Right lung (tissue), 5 donors: Measurements from ENCODE around the gene CMTM4. TPM values are rescaled to one million over a fixed set of nuclear protein-coding genes. Genes with fewer than 3 reads are reported as not detected.
"Not testable (repeated sequence)": the region's sequence is repeated elsewhere in the genome, so short reads cannot be mapped to it uniquely, and the experiment has no call there.

Experiments used
- DNase-seq, 2 donors: peaks; one replicate each; pipeline ENCODE4 v3.0.0-alpha.2; 2013
- polyA plus RNA-seq, 5 donors: library from polyadenylated mRNA; unstranded; fragments of 120-200 nt; gene quantifications; one replicate each; pipeline versions ENCODE4 v1.2.1 to v1.2.3, GENCODE V29; 2013; ENCODE audit warnings: inconsistent platforms in 1 of 5, low replicate concordance in 1 of 5; ENCODE audit not compliant: insufficient read length in 5 of 5, insufficient read depth in 1 of 5

The CMTM4 gene
- polyA plus RNA-seq, 5 donors: 21.1 to 36.4 (median 27.7) TPM

GRCh38 chr16:66711581-66711980 is 15.0 kb upstream of the CMTM4 start:
- no peak for DNase-seq

GRCh38 chr16:66706506-66706880 is 9.9 kb upstream of the CMTM4 start:
- DNase-seq: no peak

DNA sequence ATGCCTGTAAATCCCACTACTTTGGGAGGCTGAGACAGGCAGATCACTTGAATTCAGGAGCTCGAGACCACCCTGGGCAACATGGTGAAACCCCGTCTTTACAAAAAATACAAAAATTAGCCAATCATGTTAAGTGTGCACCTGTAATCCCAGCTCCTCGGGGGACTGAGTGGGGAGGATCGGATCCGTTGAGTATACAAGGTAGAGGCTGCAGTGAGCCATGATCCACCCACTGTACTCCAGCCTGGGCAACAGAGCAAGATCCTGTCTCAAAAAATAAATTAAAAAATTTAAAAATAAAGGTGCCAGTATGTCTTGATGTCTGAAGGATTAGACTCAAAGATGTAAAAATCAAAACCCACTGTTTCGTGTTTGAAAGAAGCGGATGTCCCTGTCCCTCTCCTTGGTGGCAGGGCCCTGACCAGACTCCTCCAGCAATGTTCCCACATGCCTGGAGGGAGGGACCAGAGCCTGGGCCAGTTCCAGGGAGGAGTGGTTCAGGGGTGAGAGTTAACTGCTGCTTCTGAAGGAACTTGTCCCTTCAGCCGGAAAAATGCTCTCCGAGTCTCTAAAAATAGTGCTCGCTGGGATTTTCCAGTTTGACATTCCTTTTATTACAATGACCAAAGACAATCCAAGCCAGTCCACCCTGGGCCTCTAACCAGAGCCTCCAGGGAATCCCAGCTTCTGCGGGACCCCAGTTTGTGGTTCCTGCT is 9.4 kb upstream of the CMTM4 start:
- no peak for DNase-seq

DNA sequence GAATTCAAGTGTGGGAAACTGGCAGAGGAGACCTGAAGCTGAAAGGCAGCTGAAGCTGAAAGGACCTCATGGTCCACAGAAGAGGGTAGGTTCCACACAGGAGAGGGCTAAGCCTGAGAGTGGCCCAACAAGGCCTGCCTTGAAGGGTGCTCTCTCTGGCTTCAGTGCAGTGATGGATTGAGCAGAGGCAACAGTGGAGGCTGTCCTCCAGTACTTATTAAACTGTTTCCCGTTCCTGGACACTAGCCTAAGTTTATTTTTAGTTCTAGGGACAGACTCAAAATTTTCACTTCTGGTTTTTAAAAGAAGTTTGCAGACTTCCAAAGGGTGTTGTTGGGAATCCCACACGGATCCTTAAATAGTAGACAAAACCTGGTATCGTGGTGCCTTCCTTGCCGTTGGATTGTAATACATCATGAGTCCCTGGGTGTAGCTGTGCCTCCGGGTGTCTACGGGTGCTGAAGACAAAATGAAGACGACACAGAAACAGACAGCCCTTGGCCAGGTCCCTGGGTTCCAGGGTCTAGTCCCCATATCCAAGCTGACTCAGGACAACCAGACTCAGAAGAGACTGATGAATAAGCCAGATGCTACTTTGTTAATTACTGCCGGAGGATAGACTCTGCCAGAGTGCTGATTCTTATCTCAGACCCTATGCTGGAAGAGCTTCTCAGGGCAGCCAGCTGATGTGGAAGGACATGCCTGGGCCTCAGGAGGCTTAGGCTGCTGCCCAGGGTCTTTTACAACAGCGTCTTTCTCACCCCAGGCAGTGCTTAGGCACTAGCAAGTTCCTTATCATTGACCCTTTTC is 7.1 kb upstream of the CMTM4 start:
- DNase-seq: peak in 1 of 2 donors; percentile 23

- no peak for DNase-seq
Observed at GRCh38 chr16:66701516-66701915, 5.0 kb upstream of the CMTM4 start.

DNA sequence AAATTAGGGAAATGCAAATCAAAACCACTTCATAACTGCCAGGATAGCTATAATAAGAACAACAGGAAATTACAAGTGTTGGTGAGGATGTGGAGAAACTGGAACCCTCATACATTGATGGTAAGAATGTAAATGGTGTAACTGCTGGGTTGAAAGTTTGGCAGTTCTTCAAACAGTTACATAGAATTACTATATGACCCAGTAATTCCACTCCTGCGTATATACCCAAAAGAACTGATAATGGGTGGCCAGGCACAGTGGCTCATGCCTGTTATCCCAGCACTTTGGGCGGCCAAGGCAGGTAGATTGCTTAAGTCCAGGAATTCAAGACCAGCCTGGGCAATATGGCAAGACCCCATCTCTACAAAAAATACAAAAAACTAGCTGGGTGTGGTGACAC is 4.5 kb upstream of the CMTM4 start:
- DNase-seq: no peak

- DNase-seq: no peak
Observed at GRCh38 chr16:66699898-66700297, 3.4 kb upstream of the CMTM4 start.

GRCh38 chr16:66698046-66698445 is 1.5 kb upstream of the CMTM4 start:
- DNase-seq: no peak

- DNase-seq: peak in 1 of 2 donors; percentile 17
Observed at GRCh38 chr16:66695935-66696668, 441 bp downstream of the CMTM4 start.

- no peak for DNase-seq
Observed at GRCh38 chr16:66695471-66695934, 1.0 kb downstream of the CMTM4 start.

- no peak for DNase-seq
Observed at GRCh38 chr16:66693149-66693548, 3.4 kb downstream of the CMTM4 start.

DNA sequence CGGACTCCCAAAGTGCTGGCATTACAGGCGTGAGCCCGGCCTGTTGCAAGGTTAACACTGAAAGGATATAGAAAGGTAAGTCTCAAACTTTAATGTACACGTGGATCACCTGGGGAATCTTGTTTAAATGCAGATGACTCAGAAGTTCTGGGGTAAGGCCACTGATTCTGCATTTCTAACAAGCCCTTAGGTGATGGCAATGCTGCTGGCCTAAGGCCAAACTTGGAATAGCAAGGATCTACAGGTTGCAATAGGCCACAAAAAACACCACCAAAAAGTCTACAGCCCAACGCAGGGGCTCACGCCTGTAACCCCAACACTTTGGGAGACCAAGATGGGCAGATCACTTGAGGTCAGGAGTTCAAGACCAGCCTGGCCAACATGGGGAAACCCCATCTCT is 4.2 kb downstream of the CMTM4 start:
- DNase-seq: no peak

DNA sequence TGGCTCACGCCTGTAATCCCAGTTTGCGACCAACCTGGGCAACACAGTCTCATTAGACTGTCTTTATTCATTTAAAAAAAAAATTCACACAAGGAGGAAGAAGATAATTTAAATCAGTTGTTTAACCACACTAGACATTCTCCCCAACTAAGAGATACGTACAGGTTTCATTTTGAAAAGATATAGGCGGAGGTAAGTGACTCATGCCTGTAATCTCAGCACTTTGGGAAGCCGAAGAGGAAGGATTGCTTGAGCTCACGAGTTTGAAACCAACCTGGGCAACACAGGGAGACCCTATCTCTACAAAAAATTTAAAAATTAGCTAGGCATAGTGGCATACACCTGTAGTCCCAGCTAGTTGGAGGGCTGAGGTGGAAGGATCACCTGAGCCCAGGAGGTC is 5.3 kb downstream of the CMTM4 start:
- no peak for DNase-seq

GRCh38 chr16:66690106-66690847 is 6.3 kb downstream of the CMTM4 start:
- DNase-seq: no peak

GRCh38 chr16:66689282-66689681 is 7.3 kb downstream of the CMTM4 start:
- DNase-seq: no peak

DNA sequence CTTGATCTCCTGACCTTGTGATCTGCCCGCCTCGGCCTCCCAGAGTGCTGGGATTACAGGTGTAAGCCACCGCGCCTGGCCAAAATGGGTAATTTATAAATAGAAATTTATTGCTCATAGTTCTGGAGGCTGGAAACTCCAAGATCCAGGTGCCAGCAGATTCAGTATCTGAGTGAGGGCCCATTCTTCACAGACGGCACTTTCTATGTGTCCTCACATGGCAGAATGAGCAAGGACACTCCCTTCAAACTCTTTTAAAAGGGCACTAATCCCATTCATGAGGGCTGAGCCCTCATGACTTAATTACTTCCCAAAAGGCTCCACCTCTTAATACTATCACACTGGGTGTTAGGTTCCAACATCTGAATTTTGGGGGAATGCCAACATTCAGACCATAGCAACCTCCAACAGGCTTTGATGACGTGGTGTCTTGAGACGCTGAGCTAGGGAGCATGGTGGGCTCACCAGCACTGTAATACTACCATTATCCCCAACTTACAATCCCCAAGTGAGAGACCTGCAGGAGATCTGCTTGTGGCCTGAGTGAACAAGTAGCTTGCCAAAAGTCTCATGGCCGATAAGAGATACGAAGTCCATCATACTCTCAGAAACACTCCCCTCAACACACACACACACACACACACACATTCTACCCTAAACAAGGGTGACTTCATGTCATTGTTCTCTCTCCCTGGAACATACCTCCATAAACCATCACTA is 8.5 kb downstream of the CMTM4 start:
- no peak for DNase-seq

DNA sequence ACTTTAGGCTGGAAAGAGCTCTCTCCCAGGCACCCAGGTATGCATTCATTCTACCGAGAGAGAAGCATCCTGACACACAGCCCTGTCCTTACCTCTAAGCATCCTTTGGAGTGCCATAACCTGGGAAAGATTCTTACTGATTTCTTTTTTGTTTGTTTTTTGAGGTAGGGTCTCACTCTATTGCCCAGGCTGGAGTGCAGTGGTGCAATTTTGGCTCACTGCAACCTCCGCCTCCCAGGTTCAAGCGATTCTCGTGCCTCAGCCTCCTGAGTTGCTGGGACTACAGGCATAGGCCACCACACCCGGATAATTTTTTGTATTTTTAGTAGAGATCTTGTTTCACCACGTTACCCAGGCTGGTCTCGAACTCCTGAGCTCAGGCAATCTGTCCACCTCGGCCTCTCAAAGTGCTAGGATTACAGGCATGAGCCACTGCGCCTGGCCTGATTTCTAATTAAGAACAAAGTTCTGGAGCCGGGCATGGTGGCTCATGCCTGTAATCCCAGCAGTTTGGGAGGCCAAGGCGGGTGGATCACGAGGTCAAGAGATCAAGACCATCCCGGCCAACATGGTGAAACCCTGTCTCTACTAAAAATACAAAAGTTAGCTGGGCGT is 10.9 kb downstream of the CMTM4 start:
- DNase-seq: not testable (repeated sequence)

DNA sequence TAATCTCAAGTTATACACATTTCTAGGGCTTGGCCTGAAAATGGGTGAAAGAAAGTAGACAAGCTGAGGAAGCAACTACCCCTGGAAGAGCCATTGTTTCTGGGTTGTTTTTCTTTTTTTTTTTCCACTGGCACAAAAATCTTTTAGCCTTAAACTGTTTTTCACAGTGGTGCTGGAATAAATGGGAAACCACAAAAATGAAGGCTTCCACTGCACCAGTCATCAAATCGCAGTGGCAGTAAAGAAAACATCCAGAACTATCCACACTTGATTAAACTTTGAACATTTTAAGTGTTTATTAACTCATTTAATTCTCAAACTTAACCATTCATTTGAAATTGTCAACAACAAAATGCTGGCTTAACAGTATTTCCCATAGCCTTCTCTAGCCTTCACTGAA is 14.3 kb downstream of the CMTM4 start:
- no peak for DNase-seq

DNA sequence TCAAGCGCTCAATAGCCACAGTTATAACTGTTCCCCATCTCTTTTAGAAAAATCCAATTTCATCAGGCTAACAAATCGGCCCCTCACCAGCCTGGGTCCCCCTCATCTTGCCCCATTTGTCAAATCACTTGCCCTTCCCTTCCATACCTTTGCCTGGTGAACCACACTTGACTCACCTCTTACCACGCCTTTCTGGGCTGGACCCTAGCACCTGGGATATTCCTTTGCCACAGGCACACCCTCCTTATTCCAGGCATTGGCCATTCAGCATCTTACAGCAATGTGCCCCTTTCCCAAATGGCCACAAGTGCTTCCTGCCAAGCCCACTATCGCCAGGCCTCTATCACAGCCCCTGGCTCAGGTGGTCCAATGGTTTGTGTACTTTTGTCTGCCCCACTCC is 14.9 kb downstream of the CMTM4 start:
- DNase-seq: no peak

DNA sequence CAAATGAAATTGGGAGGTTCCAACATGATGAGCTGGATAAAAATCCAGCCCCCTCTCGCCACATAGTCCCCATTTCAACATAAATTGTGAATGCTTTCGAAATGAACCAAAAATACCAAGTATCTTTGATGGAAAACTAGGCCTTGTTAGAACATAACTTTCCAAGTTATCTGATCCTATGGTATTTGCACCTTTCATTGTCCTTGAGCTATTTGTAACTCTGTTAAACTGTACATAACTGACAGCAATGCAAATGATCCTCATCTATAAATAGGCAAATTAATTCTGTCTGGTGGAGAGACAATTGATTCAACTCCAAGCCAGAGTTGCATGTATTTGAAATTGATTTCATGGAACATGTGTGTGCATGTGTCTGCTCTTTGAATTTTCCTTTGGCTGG is 18.2 kb downstream of the CMTM4 start:
- DNase-seq: no peak

GRCh38 chr16:66677836-66678235 is 18.7 kb downstream of the CMTM4 start:
- no peak for DNase-seq
